Measurements from ENCODE around the gene ARF5.

ARF5 gene

DNA sequence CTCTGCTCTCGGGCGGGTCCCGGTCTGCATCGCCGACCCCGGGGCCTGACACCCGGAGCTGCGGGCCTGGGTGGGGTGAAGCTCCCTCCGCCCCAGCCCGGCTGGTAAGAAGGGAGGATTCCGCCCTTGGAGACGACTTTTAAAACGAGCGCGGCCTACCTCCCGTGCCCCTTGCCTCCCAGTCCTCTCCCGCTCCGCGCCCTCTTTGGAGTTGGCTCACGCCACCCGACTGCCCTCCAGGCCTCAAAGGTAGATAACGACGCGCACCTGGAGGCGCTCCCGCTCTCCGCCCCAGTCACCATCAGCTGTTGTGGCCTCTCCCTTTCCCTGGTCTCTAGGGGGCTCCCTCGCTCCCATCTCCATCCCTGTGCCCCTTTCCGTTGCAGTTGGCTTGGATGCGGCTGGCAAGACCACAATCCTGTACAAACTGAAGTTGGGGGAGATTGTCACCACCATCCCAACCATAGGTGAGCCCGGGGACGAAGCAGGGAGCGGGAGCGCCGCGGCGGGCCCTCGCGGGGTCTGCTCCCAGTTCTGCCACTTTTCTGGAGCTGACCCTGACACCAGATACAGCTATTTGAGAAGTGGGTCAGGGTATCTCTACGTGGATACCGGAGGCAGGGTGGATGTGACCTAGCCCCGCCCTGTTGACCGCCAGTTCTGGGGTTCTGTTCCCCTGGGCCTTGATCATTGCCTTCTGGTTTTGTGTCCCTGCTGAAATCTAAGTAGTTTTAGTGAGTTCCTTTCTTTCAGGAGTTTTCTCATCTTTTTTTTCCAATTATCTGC lies 679 bp downstream of the ARF5 start:
- DNase-seq = peak in 3 of 4 experiments; percentile 18 to 45 (median 24)

DNA sequence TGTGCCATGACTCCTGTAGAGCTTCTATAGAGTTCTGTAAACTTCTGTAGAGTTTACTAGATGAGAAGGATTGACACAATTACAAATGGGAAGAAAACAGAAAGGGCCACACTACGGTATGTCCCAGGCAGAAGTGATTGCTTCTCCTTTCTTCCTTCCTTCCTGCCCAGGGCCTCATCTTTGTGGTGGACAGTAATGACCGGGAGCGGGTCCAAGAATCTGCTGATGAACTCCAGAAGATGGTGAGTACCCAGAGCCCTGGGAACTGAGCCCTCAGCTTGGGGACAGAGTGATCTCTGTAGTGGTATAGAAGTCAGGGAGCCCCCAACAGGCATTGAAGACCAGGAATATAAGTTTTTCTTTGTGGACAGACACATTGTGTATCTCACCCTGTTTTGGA lies 1.7 kb downstream of the ARF5 start:
- DNase-seq = peak in 3 of 4 experiments; percentile 47 to 52 (median 52)

- DNase-seq = no peak
Observed at GRCh38 chr7:127591189-127591588, 3.0 kb downstream of the ARF5 start.

DNA sequence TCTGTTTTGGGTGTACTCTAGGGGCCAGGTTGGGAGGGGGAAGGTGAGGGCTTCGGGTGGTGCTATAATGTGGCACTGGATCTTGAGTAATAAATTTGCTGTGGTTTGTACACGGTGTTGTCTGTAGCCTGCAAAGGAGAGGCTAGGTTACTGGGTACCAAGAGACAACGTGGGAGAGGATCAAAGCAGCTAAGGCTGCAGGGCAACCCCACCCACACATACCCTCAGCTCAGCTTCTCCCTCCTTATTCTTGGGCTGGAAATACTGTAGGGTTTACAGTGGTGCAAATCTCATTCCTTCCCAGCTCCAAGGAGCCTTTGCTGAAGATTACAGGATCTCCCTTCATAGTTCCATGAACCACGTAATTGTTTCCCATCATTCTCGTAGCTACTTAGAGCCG lies 3.4 kb downstream of the ARF5 start:
- DNase-seq = no peak

DNA sequence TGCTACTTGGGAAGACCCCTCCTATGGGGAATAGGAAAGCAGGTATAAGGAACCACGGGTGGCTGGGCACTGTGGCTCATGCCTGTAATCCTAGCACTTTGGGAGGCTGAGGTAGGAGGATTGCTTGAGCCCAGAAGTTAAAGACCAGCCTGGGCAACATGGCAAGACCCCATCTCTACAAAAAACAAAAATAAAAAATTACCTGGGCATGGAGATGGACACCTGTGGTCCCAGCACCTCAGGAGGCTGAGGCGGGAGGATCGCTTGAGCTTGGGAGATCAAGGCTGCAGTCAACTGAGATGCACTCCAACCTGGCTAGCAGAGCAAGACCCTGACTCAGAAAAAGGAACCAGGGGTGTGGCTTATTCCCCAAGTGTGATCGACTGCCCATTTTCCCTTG lies 4.3 kb downstream of the ARF5 start:
- no peak for DNase-seq

DNA sequence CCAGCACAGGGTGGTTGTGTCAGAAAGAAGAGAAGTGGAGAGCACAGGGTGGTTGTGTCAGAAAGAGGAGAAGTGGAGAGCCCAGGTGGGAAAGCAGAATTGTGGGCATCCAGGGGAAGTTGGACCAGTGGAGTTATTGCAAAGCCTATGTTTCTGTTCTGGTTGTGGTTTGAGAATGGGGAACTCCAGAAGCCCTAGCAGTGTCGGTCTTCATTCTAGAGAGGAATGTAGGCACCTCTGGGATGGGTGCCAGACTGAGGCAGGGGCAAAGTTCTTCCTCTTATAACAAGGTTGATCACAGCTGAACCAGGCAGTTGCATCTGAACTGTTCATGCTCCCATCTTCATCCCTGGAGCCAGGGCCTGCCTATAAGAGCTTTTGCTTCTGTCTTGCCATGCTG lies 6.3 kb downstream of the ARF5 start:
- DNase-seq = peak; percentile 72 to 85 (median 80)

- no peak for DNase-seq
Observed at GRCh38 chr7:127595737-127596136, 7.5 kb downstream of the ARF5 start.

- DNase-seq = peak in 1 of 4 experiments; percentile 27
Observed at GRCh38 chr7:127598318-127598717, 10.1 kb downstream of the ARF5 start.

DNA sequence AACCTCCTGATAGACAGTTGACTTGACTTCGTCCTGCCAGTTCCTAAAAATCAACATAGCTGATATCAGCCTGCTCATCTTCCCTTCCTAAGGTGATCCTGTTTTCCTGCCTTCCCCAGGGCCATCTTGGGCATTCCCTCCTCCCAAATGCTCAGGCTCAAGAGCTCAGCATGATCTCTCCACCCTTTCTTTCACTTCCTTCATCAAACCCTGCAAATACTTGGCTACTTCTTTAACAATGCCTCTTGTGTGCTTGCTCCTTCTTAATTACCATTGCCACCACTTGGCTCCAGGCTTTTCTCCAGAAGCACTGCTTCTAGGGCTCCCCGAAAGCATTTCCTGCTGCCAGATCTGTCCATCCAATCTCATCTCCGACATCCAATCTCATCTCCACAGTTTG lies 12.7 kb downstream of the ARF5 start:
- DNase-seq = no peak

- no peak for DNase-seq
Observed at GRCh38 chr7:127608446-127608845, 20.2 kb downstream of the ARF5 start.

DNA sequence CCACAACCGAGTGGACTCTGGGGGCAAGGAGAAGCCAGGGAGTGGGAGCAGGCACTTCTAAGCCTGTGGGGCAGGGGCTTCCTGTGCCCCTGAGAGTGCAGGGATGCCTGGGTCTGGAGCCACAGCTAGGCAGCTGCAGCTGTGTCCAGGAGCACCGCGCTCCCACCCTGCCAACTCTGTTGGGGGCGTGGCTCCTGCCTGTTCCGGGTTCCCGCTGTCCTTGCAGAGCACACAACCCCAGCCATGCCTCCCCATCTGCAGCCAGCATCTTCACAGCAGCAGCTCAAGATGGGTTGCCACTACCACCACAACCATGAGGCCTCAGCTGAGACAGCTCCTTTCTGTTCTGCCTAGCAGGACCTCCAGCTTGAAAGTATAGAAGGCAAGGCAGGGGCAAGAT lies 21.1 kb downstream of the ARF5 start:
- no peak for DNase-seq

GRCh38 chr7:127612263-127612662 lies 24.1 kb downstream of the ARF5 start:
- no peak for DNase-seq

DNA sequence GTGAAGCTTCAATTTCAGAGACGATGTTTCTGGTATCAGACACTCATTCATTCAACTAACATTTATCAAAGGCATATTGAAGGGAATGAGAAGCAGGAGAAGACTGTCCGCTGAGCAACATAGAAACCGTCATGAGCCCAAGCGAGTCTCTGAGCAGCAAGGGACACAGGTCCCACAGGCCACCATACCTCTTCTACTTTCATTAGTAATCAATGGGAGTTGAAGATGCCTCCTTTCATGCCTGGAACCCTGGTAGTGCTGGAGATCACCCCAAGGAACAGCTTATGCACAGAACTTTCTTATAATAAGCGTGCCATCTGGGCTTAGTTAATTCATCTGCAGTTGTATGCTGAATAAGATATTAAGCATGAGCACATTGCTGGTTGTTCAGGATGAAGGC lies 28.5 kb downstream of the ARF5 start:
- no peak for DNase-seq

DNA sequence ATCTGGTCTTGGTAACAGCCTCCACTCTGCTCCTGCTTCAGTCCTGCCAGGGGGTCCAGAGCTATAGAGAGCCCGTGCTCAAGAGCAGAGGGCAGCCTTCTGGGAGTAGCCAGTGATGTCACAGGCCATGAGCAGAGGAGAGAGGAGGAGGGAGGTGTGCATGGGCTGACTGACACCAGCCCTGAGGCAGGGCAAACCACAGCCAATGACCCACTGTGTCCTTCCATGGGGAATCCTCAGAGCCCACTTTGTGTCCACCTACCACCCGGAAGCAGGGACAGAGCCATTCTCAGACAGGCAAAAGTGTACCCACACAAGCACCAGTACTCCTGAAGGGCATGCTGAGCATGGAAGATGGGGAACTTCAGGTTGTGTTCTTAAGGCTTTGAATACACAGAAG lies 29.8 kb downstream of the ARF5 start, which contains the start of gene PAX4:
TSS of gene PAX4 (minus strand) at position 101 of the 400 bp plus-strand sequence. CDS start 2,214 bp downstream, outside the sequence.
- no peak for DNase-seq

- DNase-seq = no peak
Observed at GRCh38 chr7:127618775-127619174, 30.6 kb downstream of the ARF5 start.

GRCh38 chr7:127619681-127620405 lies 31.6 kb downstream of the ARF5 start:
- DNase-seq = peak in 1 of 4 experiments; percentile 13

DNA sequence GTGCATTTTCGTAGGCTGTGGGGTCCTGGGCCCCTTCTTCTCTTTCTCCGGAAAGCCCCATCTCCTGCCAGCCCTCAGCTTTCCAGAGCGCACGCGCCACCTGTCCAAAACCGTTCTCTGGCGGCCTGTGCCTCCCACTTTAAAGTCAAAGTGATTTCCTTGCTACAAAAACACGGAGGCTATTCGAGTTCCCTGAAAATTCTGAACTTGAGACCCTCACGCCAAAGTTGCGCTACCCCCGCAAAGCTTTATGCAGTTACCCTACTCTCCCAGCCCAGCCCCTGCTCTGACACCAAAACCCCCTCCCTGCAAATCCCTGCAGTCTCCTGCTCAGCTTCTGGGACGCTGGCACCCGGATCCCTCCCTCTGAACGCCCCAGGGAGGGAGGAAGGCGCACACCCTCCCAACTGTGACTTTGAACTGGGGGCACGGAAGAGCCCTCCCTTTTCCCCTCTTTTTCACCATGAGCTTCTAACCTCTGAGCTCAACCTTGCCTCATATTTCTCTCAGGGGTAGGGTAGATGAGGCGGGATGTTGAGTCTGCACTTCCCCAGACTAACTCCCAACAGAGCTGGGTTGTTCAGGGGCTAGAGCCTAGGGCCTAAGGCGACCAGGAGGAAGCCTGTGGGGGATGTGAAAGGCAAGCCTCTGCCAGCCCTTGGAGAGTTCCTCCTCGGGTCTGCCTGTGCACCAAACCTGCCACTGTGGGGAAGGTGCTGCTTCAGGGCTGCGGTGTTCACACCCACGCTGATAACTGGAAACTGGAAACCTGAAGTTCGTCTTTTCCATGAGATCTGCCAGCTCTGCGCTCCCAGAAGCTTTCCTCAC lies 32.4 kb downstream of the ARF5 start:
- no peak for DNase-seq

- no peak for DNase-seq
Observed at GRCh38 chr7:127625331-127625730, 37.1 kb downstream of the ARF5 start.

GRCh38 chr7:127628445-127628844 lies 40.2 kb downstream of the ARF5 start:
- DNase-seq = no peak

GRCh38 chr7:127629268-127629854 lies 41.1 kb downstream of the ARF5 start:
- peak; percentile 40 to 73 (median 62) for DNase-seq

DNA sequence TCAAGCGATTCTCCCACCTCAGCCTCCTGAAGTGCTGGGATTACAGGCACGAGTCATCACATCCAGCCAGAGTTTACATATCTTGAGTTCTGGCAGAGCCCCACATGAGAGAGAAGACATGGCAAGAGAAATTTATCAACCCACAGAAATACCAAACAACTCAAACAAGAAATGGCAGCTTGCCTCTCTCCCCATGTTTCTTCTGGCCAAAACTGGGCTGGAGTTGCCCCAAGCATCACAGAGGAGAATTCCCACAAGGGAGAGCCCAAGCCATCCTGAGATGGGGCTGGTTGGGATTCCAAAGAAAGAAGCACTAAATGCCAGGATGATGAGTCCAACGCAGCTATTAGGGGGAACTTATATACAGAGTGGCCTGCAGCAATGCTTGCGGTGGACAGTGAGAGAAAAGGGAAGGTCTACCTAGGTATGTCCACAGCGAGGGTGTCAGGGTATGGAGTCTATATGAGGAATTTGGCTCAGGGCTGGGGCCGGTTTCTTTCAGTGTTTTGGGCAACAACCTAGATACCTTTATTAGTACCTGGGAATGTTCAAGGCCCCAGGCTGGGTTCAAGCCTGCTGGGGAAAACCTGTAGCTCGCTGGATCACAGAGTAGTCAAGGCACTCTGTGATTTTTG lies 44.2 kb downstream of the ARF5 start:
- DNase-seq = no peak

- DNase-seq = no peak
Observed at GRCh38 chr7:127635659-127636285, 47.6 kb downstream of the ARF5 start.
